ENCODE data around the gene WDCP.

DNA sequence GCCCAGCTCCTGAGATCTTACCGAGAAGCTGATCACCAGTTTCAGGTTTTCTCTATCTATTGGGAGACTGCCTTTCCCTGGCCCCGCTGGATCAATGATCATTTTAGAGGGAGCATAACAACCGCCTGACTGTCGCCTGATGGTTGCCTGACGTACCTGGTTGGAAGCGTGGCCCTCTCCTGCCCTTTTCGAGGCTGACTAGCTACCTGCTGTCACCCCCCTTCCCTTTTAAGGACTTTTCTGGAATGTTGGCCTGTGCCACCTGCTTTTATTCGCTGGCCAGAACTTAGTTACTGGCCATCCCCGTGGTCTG lies 37.9 kb downstream of the WDCP start:
- TF ChIP-seq, protein P1, sequence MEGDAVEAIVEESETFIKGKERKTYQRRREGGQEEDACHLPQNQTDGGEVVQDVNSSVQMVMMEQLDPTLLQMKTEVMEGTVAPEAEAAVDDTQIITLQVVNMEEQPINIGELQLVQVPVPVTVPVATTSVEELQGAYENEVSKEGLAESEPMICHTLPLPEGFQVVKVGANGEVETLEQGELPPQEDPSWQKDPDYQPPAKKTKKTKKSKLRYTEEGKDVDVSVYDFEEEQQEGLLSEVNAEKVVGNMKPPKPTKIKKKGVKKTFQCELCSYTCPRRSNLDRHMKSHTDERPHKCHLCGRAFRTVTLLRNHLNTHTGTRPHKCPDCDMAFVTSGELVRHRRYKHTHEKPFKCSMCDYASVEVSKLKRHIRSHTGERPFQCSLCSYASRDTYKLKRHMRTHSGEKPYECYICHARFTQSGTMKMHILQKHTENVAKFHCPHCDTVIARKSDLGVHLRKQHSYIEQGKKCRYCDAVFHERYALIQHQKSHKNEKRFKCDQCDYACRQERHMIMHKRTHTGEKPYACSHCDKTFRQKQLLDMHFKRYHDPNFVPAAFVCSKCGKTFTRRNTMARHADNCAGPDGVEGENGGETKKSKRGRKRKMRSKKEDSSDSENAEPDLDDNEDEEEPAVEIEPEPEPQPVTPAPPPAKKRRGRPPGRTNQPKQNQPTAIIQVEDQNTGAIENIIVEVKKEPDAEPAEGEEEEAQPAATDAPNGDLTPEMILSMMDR (IDR thresholded peaks at IDR 0.05) = no peak
- TF ChIP-seq EZH2 (IDR thresholded peaks at IDR 0.05) (no peak), EZH2phosphoT487 (IDR thresholded peaks at IDR 0.05) (no peak)
